Measurements from ENCODE around the gene CBARP. TPM values are rescaled to one million over a fixed set of nuclear protein-coding genes. Genes with fewer than 3 reads are reported as not detected.

CBARP gene
- total RNA-seq, 1 experiment from 2014 or later = 23.8 TPM

DNA sequence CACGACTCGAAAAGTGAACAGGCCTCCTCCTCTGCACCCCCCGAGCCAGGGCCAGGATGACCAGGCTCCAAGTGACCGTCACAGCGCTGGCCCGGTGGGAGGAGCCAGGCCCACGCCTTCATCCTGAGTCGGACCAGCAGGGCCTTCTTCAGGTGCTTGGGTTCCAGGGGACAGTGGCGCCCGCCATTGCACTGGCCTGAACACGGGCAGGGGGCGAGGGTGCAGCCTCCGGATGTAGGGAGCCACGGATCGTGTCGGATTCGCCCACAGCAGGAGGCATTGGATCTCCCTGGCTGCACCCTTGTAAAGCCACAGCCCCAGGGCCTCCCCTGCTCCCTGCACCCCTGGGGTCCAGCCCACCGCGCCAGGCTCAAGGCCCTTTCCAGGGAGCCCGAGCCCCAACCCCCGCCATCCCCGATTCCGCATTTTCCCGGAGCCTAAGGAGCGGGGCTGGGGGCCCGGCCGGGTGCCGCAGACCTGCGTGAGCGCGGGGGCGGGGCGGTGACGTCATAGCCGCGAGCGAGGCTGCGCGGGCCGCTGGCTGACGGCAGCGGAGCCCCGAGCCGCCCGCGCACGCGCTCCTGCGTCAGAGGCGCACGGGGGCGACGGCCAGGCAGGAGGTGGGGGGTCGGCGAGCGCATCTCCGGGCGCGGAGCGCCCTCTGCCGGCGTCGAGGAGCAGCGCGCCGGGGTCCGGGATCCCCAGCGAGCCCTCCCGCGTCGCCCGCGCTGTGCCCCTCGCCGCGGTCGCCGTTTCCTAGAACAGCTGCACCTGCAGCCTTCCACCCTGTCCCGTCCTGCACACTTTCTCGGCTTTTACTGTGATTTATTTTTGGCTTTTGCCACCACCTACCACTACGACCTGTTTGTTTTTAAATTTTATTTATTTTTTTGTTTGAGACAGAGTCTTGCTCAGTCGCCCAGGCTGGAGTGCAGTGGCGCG, 2.3 kb upstream of the CBARP start:
- TF ChIP-seq SP1 (IDR thresholded peaks at IDR 0.05; ENCODE audit: low read depth) (no peak), EZH2phosphoT487 (IDR thresholded peaks at IDR 0.05; ENCODE audit: borderline replicate concordance) (no peak), ZFX (IDR thresholded peaks at IDR 0.05) (peak; percentile 70), POLR2A (IDR thresholded peaks at IDR 0.05; ENCODE audit: borderline replicate concordance, extremely low read depth, insufficient read depth, insufficient read length) (peak; percentile 11), POLR2AphosphoS5 (IDR thresholded peaks at IDR 0.05; ENCODE audit: low read depth, low read length) (peak; percentile 62), ZNF274 (IDR thresholded peaks at IDR 0.05; ENCODE audit: low read depth, low read length) (no peak)
- TF ChIP-seq, protein P1, sequence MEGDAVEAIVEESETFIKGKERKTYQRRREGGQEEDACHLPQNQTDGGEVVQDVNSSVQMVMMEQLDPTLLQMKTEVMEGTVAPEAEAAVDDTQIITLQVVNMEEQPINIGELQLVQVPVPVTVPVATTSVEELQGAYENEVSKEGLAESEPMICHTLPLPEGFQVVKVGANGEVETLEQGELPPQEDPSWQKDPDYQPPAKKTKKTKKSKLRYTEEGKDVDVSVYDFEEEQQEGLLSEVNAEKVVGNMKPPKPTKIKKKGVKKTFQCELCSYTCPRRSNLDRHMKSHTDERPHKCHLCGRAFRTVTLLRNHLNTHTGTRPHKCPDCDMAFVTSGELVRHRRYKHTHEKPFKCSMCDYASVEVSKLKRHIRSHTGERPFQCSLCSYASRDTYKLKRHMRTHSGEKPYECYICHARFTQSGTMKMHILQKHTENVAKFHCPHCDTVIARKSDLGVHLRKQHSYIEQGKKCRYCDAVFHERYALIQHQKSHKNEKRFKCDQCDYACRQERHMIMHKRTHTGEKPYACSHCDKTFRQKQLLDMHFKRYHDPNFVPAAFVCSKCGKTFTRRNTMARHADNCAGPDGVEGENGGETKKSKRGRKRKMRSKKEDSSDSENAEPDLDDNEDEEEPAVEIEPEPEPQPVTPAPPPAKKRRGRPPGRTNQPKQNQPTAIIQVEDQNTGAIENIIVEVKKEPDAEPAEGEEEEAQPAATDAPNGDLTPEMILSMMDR (IDR thresholded peaks at IDR 0.05 in 2 of 3, conservative IDR thresholded peaks at IDR 0.05 in 1 of 3; ENCODE audit: borderline replicate concordance in 1 of 3, insufficient read depth in 1 of 3, low read depth in 2 of 3, low read length in 2 of 3) = peak in 2 of 3 experiments; percentile 68 to 74; a peak in 4 of 6 replicates
- peak; percentile 82 for DNase-seq (ENCODE audit: low read depth, low spot score)
- no peaks in the 10 kb centered on the region for H3K9me3 ChIP-seq (ENCODE audit: control insufficient read depth in 1 of 2, insufficient read depth in 1 of 2, low read depth in 1 of 2, low read length in 2 of 2)
- BruUV-seq (replicated peaks) = TSS peak; percentile 55
- peaks cover 56% of the 10 kb centered on the region for H3K79me2 ChIP-seq (ENCODE audit: insufficient read depth, low read length)
- peak overlapping the region; percentile 100 for H3K27ac ChIP-seq (ENCODE audit: low read depth, low read length)
- RAD21 ChIA-PET (ENCODE audit: low non-redundant PET in 1 of 2, low total read pairs in 2 of 2, uncharacterized antibody in 2 of 2, unreplicated experiment in 2 of 2) = no interaction called here
- peak; percentile 57 for ATAC-seq
- POLR2A ChIA-PET = interaction anchor here (1.4 to 1.9 kb wide), 2 partner anchors 29 to 127 kb away, joined by 3 to 20 read pairs; partner anchors contain the start of gene CIRBP
- H3K9me2 ChIP-seq (ENCODE audit: insufficient read depth) = no peaks in the 10 kb centered on the region
- intact Hi-C loops (cut with micrococcal nuclease) = loop anchor here (5.0 to 10.0 kb wide), 3 partner anchors 138 to 445 kb away; partner anchors contain the start of genes CNN2, GPX4, PTBP1 and RNU6-2
- peaks cover under 1 to 20% of the 10 kb centered on the region in 2 experiments; a peak in 2 of 4 replicates for H3K36me3 ChIP-seq (ENCODE audit: control insufficient read depth in 1 of 2, insufficient read depth in 2 of 2, low read length in 2 of 2)
- H3K4me2 ChIP-seq (ENCODE audit: low read length) = peak overlapping the region; percentile 98
- peaks cover 46 to 65% of the 10 kb centered on the region in 2 experiments for H3K4me1 ChIP-seq (ENCODE audit: control insufficient read depth in 1 of 2, insufficient read depth in 2 of 2, low read length in 2 of 2)
- H4K20me1 ChIP-seq (ENCODE audit: insufficient read depth) = peaks cover 13% of the 10 kb centered on the region; the same call in 1 of the 2 replicates
- H3K4me3 ChIP-seq (replicated peaks in 1 of 2; ENCODE audit: low read depth in 1 of 2, low read length in 2 of 2) = peak overlapping the region; percentile 87 to 89
- H2AFZ ChIP-seq (ENCODE audit: low read depth, low read length, poor library complexity, severe bottlenecking) = no peak overlapping the region
- no peaks in the 10 kb centered on the region for H3K27me3 ChIP-seq (ENCODE audit: insufficient read depth, low read length)
- CTCF ChIA-PET = interaction anchor here (0.6 to 2.3 kb wide), 9 partner anchors 14 to 563 kb away, joined by 3 to 15 read pairs (median 4); partner anchors contain the start of gene CNN2
- H3K9ac ChIP-seq (ENCODE audit: low read length) = peak overlapping the region; percentile 99
